RWPE2 (cell line): Measurements from ENCODE around the gene FBLIM1.
A peak's percentile ranks its signal among the peaks of the same experiment; 100 is the strongest.

Experiments used
- ATAC-seq: fragments of 200-7000 bp; cut with Tn5 transposase; 3 replicates; pipeline ENCODE4 v1.9.1; 2021; ENCODE audit warnings: low read depth
- DNase-seq: peaks from one replicate; pipeline ENCODE4 v3.0.0-alpha.2; 2020; ENCODE audit warnings: low spot score
- H3K27ac ChIP-seq: fragments of 450-650 bp; 2 replicates; pipeline ENCODE4 v1.5.1; 2017; ENCODE audit warnings: mild to moderate bottlenecking; ENCODE audit not compliant: poor library complexity, severe bottlenecking
- H3K27me3 ChIP-seq: fragments of 250-450 bp; sonication (Bioruptor Pico); 2 replicates; pipeline ENCODE4 v1.5.1; 2021; ENCODE audit warnings: mild to moderate bottlenecking, moderate library complexity; ENCODE audit not compliant: insufficient read depth, poor library complexity, severe bottlenecking
- H3K36me3 ChIP-seq: fragments of 250-450 bp; sonication (Bioruptor Pico); 2 replicates; pipeline ENCODE4 v1.5.1; 2020; ENCODE audit warnings: low read depth, mild to moderate bottlenecking, moderate library complexity
- H3K4me1 ChIP-seq: fragments of 250-450 bp; sonication (Bioruptor Pico); 2 replicates; pipeline ENCODE4 v1.5.1; 2021; ENCODE audit warnings: mild to moderate bottlenecking, moderate library complexity; ENCODE audit not compliant: insufficient read depth, poor library complexity, severe bottlenecking
- H3K4me3 ChIP-seq: fragments of 250-450 bp; sonication (Bioruptor Pico); 2 replicates; pipeline ENCODE4 v1.5.1; 2021; ENCODE audit warnings: mild to moderate bottlenecking, moderate library complexity; ENCODE audit not compliant: severe bottlenecking
- H3K9me3 ChIP-seq: fragments of 250-450 bp; sonication (Bioruptor Pico); 2 replicates; pipeline ENCODE4 v1.5.1; 2021; ENCODE audit warnings: mild to moderate bottlenecking, moderate library complexity; ENCODE audit not compliant: severe bottlenecking
- CTCF ChIP-seq: fragments of 450-650 bp; IDR thresholded peaks from one replicate; pipeline ENCODE4 v1.5.1; 2017; ENCODE audit warnings: mild to moderate bottlenecking, moderate library complexity; ENCODE audit not compliant: poor library complexity, severe bottlenecking

The FBLIM1 gene

GRCh38 chr1:15749399-15750291 is 8.9 kb upstream of the FBLIM1 start:
- DNase-seq (peak; percentile 79), ATAC-seq (peak; percentile 83)
- no peak overlapping the region for H3K4me3 ChIP-seq
- peak overlapping the region; percentile 70 for H3K27ac ChIP-seq
- TF ChIP-seq CTCF = no peak
- peaks cover 18% of the 10 kb centered on the region for H3K4me1 ChIP-seq
- H3K9me3 ChIP-seq = no peaks in the 10 kb centered on the region
- no peaks in the 10 kb centered on the region for H3K27me3 ChIP-seq
- no peaks in the 10 kb centered on the region for H3K36me3 ChIP-seq

- H3K36me3 ChIP-seq = no peaks in the 10 kb centered on the region
- H3K27me3 ChIP-seq = no peaks in the 10 kb centered on the region
- no peaks in the 10 kb centered on the region for H3K9me3 ChIP-seq
- no peak overlapping the region for H3K27ac ChIP-seq
- ATAC-seq = no peak
- no peak for DNase-seq
- H3K4me3 ChIP-seq = no peak overlapping the region
- H3K4me1 ChIP-seq = peaks cover 18% of the 10 kb centered on the region
- no peak for TF ChIP-seq CTCF
These were observed 7.7 kb upstream of the FBLIM1 start for GRCh38 chr1:15750924-15751323.

- Histone ChIP-seq H3K36me3 (no peaks in the 10 kb centered on the region), H3K4me1 (peaks cover 24% of the 10 kb centered on the region), H3K4me3 (no peak overlapping the region), H3K9me3 (no peaks in the 10 kb centered on the region), H3K27ac (no peak overlapping the region), H3K27me3 (no peaks in the 10 kb centered on the region)
- no peak for TF ChIP-seq CTCF
- ATAC-seq = no peak
- no peak for DNase-seq
These were observed 6.9 kb upstream of the FBLIM1 start for GRCh38 chr1:15751717-15752116.

GRCh38 chr1:15753776-15754175 is 4.8 kb upstream of the FBLIM1 start:
- Histone ChIP-seq H3K27me3 (no peaks in the 10 kb centered on the region), H3K27ac (no peak overlapping the region), H3K4me3 (no peak overlapping the region), H3K4me1 (peaks cover 28% of the 10 kb centered on the region), H3K36me3 (no peaks in the 10 kb centered on the region), H3K9me3 (no peaks in the 10 kb centered on the region)
- no peak for TF ChIP-seq CTCF
- ATAC-seq = no peak
- DNase-seq = no peak
